Activated T-cell treated with anti-CD3 and anti-CD28 coated beads, Interleukin-2, amount 50 U/mL, for 72 hours (primary cell): Measurements from ENCODE around the gene BLNK. TPM values are rescaled to one million over a fixed set of nuclear protein-coding genes. Genes with fewer than 3 reads are reported as not detected.
A peak's percentile ranks its signal among the peaks of the same experiment; 100 is the strongest.

Experiments
- ATAC-seq, 2 donors: fragments of 150-1000 bp; cut with Tn5 transposase; replicated peaks in 1 of 2; 2 replicates each; pipeline ENCODE4 v1.10.0; 2021; ENCODE audit warnings: moderate library complexity in 2 of 2, mild to moderate bottlenecking in 1 of 2
- DNase-seq, 2 donors: peaks; one replicate each; pipeline ENCODE4 v3.0.0; 2021 to 2022; ENCODE audit warnings: mixed read lengths in 1 of 2
- H3K27ac Mint-ChIP-seq: one replicate; pipeline ENCODE4 v1.8.0; 2022; ENCODE audit warnings: mild to moderate bottlenecking, moderate library complexity, mixed read lengths
- H3K27me3 Mint-ChIP-seq: one replicate; pipeline ENCODE4 v1.8.0; 2022; ENCODE audit warnings: low read depth, mixed read lengths
- H3K36me3 Mint-ChIP-seq, 2 donors: one replicate each; pipeline ENCODE4 v1.8.0; 2022; ENCODE audit warnings: mixed read lengths in 2 of 2, mild to moderate bottlenecking in 1 of 2; ENCODE audit not compliant: insufficient read depth in 2 of 2
- H3K4me1 Mint-ChIP-seq: one replicate; pipeline ENCODE4 v1.8.0; 2022; ENCODE audit warnings: low read depth, mixed read lengths
- H3K4me3 Mint-ChIP-seq, 2 donors: one replicate each; pipeline ENCODE4 v1.8.0; 2022; ENCODE audit warnings: mild to moderate bottlenecking in 2 of 2, mixed read lengths in 2 of 2, moderate library complexity in 2 of 2
- H3K9me3 Mint-ChIP-seq, 2 donors: one replicate each; pipeline ENCODE4 v1.8.0; 2022; ENCODE audit warnings: mixed read lengths in 2 of 2
- total RNA-seq, 2 donors: library from RNA; stranded (reverse); gene quantifications; one replicate each; pipeline ENCODE4 v1.2.3, GENCODE V29; 2022

Gene BLNK
- total RNA-seq, 2 donors from 2014 or later = 0.69 TPM; not detected in 1

- no peaks in the 10 kb centered on the region for H3K9me3 Mint-ChIP-seq
- H3K27me3 Mint-ChIP-seq = no peaks in the 10 kb centered on the region
- H3K4me1 Mint-ChIP-seq = peaks cover 41% of the 10 kb centered on the region
- no peaks in the 10 kb centered on the region for H3K36me3 Mint-ChIP-seq
- peak overlapping the region; percentile 70 to 83 for H3K4me3 Mint-ChIP-seq
- DNase-seq = no peak
- ATAC-seq = peak in 1 of 2 donors; percentile 22
- H3K27ac Mint-ChIP-seq = peak overlapping the region; percentile 70
Measured at GRCh38 chr10:96299383-96299782, 28.0 kb upstream of the BLNK start.

- Mint-ChIP-seq H3K36me3 (no peaks in the 10 kb centered on the region), H3K4me3 (peak overlapping the region in 1 of 2 donors; percentile 15), H3K27ac (peak overlapping the region; percentile 3), H3K27me3 (no peaks in the 10 kb centered on the region), H3K4me1 (peaks cover 37% of the 10 kb centered on the region), H3K9me3 (no peaks in the 10 kb centered on the region)
- DNase-seq = no peak
- no peak for ATAC-seq
Measured at GRCh38 chr10:96298362-96298761, 27.0 kb upstream of the BLNK start.

DNA sequence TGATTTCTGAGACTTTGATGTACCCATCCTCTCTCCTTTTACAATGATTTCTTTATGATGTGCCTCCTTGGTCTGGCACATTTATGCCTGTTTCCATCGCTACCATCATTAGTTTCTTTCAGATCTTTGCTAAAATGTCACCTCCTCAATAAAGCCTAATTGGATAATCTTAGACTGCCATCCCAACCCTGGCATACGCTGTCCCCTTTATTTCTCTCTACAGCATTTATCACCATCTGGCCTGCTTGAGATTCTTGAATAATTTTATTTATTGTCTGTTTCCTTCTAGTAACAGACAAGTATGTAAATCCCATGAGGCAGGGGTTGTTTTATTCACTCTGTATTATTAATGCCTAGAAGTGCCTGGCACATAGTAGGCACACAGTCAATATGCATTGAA, 26.1 kb upstream of the BLNK start:
- H3K27me3 Mint-ChIP-seq = no peaks in the 10 kb centered on the region
- no peak overlapping the region for H3K4me3 Mint-ChIP-seq

DNA sequence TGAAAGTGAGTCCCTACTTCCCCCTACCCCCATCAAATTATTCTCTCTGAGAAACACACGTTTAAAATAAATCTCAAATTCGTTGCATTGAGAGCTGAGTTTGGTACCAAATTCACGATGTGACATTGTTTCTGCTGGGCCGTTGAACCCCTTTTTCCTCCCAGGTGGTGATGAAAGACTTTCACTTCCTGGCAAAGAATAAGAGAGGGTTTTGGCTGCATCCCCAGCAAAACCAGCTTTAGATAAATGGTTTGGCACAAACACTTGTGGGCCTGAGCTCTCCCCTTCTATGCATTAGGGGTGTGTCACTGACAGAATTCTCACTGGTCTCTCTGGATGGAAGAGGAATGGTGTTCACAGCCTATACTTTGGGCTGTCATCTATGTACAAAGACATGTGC, 24.1 kb upstream of the BLNK start:
- DNase-seq = no peak
- Mint-ChIP-seq H3K27me3 (no peaks in the 10 kb centered on the region), H3K4me3 (no peak overlapping the region), H3K27ac (no peak overlapping the region), H3K9me3 (no peaks in the 10 kb centered on the region), H3K4me1 (peaks cover 37% of the 10 kb centered on the region), H3K36me3 (no peaks in the 10 kb centered on the region)
- no peak for ATAC-seq

More for the DNA sequence above, 26.1 kb upstream of the BLNK start:
- peaks cover 37% of the 10 kb centered on the region for H3K4me1 Mint-ChIP-seq
- DNase-seq (no peak), ATAC-seq (no peak)
- no peaks in the 10 kb centered on the region for H3K36me3 Mint-ChIP-seq
- no peak overlapping the region for H3K27ac Mint-ChIP-seq
- H3K9me3 Mint-ChIP-seq = no peaks in the 10 kb centered on the region

DNA sequence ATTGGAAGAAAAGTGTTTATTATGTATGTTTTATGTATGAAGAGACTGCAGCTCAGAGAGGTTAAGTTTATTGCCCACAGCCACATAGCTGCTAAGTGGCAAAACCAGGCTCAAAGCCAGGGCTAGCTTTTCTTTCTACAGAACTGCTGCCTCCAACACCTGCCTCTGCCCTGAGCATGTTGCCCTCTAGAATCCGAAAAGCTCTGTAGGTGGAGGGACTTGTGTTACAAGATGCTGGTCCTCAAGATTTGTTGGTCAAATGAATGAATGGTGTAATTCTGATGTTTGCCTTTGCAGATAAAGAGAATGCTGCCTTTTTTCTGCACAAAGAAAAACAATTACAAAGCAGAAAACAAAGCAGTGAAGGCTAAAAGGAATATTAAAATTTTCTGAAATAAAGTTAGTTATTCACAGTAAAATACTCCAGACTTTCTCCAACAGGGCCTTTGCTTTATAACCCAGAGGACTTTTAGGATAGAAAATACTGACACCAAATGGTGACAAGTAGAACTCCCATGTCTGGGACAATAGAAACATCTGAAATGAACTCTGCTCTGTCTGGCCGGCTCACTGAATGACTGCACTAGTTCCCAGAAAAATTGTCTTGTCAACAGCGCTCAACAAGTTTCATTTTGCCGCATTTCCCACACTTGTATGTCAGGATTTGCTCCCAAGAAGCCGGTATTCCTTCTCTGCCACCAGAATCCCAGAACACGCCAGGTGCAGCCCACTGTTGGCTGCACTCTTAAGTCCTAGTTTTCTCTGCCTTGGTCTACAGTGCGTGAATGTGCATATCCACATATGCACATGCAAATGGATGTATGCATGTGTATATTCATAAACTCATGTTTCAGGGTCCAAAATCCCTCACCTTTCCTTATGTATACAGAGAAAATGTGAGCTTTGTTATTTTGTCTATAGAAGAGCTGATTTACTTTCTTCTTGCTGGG, 21.9 kb upstream of the BLNK start:
- peak; percentile 7 to 14 for DNase-seq

GRCh38 chr10:96290368-96291133, 19.2 kb upstream of the BLNK start:
- Mint-ChIP-seq H3K27ac (no peak overlapping the region), H3K4me3 (no peak overlapping the region), H3K4me1 (peaks cover 22% of the 10 kb centered on the region), H3K9me3 (no peaks in the 10 kb centered on the region), H3K36me3 (no peaks in the 10 kb centered on the region), H3K27me3 (no peaks in the 10 kb centered on the region)
- DNase-seq (no peak), ATAC-seq (no peak)

More for the DNA sequence above, 21.9 kb upstream of the BLNK start:
- H3K27me3 Mint-ChIP-seq = no peaks in the 10 kb centered on the region
- no peak overlapping the region for H3K4me3 Mint-ChIP-seq
- H3K27ac Mint-ChIP-seq = no peak overlapping the region
- ATAC-seq = peak; percentile 58 to 71
- H3K36me3 Mint-ChIP-seq = no peaks in the 10 kb centered on the region
- no peaks in the 10 kb centered on the region for H3K9me3 Mint-ChIP-seq
- peaks cover 22% of the 10 kb centered on the region for H3K4me1 Mint-ChIP-seq

DNA sequence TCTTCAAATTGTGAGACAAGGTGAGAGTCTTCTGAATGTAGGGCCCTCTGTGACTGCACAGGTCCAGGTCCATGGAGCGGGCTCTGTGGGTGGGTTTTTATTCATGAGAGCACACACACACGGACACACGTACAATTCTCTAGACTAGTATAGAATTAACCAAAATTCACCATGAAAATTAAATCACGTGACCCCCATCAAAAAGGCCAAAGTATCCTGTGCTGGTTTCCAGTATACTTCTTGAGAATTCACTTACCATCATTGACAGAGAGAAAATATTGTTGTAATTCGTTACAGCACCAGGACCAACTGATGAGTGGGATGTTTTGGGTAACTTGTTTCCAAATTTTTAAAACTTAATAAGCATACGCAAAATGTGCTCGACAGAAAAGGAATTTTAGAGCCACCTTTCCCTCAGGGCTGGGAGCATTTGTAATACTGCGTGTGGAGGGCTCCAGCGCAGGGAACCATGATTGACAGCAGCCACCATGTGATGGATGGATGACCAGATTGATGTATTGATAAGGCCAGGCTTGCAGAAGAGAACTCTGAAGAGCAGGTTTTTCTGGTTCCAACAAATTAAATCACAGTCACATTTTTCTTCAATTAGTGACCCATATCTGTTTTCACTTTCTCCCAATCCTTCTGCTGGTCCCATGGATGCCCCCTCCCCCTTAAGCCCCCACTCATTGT, 18.0 kb upstream of the BLNK start:
- DNase-seq (no peak), ATAC-seq (no peak)
- Mint-ChIP-seq H3K27ac (no peak overlapping the region), H3K36me3 (no peaks in the 10 kb centered on the region), H3K4me3 (no peak overlapping the region), H3K4me1 (peaks cover 15% of the 10 kb centered on the region), H3K27me3 (no peaks in the 10 kb centered on the region), H3K9me3 (no peaks in the 10 kb centered on the region)

GRCh38 chr10:96288151-96288621, 16.8 kb upstream of the BLNK start:
- Mint-ChIP-seq H3K9me3 (no peaks in the 10 kb centered on the region), H3K4me3 (peak overlapping the region; percentile 41 to 66), H3K27ac (no peak overlapping the region), H3K27me3 (no peaks in the 10 kb centered on the region), H3K4me1 (peaks cover 15% of the 10 kb centered on the region), H3K36me3 (no peaks in the 10 kb centered on the region)
- ATAC-seq (no peak), DNase-seq (no peak)

GRCh38 chr10:96287392-96288105, 16.2 kb upstream of the BLNK start:
- H3K36me3 Mint-ChIP-seq = no peaks in the 10 kb centered on the region
- peak overlapping the region; percentile 15 for H3K27ac Mint-ChIP-seq
- peaks cover 15% of the 10 kb centered on the region for H3K4me1 Mint-ChIP-seq
- peak overlapping the region; percentile 29 to 78 for H3K4me3 Mint-ChIP-seq
- DNase-seq (no peak), ATAC-seq (no peak)
- H3K9me3 Mint-ChIP-seq = no peaks in the 10 kb centered on the region
- no peaks in the 10 kb centered on the region for H3K27me3 Mint-ChIP-seq

GRCh38 chr10:96285331-96285752, 14.0 kb upstream of the BLNK start:
- Mint-ChIP-seq H3K4me1 (peaks cover 15% of the 10 kb centered on the region), H3K4me3 (no peak overlapping the region), H3K9me3 (no peaks in the 10 kb centered on the region), H3K36me3 (no peaks in the 10 kb centered on the region), H3K27ac (no peak overlapping the region), H3K27me3 (no peaks in the 10 kb centered on the region)
- ATAC-seq (no peak), DNase-seq (no peak)

DNA sequence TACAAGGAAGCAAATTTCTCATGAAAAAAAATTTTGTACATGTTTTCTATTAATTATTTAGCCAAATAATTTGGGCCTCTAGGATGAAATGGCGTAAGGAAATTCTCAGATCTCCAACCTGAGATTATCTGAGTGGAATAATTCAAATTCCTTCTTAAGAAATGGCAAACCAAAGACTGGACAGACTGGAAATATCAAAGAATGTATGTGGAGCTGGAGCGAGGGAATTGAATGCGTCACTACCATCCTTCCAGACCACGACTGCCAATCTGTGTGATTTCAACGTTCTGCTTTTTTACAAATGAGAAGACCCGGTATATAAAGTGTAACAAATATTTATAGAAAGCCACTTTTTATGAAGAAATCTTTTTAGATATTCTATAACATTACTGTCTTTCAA, 12.4 kb upstream of the BLNK start:
- Mint-ChIP-seq H3K36me3 (no peaks in the 10 kb centered on the region), H3K4me1 (peaks cover 15% of the 10 kb centered on the region), H3K27me3 (peaks cover 9% of the 10 kb centered on the region), H3K4me3 (no peak overlapping the region), H3K27ac (no peak overlapping the region), H3K9me3 (no peaks in the 10 kb centered on the region)
- ATAC-seq (no peak), DNase-seq (no peak)

- H3K4me3 Mint-ChIP-seq = no peak overlapping the region
Measured at GRCh38 chr10:96283351-96283750, 12.0 kb upstream of the BLNK start.

More at GRCh38 chr10:96283351-96283750, 12.0 kb upstream of the BLNK start:
- Mint-ChIP-seq H3K4me1 (peaks cover 13% of the 10 kb centered on the region), H3K27me3 (peaks cover 9% of the 10 kb centered on the region), H3K9me3 (no peaks in the 10 kb centered on the region), H3K27ac (no peak overlapping the region), H3K36me3 (no peaks in the 10 kb centered on the region)
- ATAC-seq = no peak
- no peak for DNase-seq
